ENCODE results near the gene MYORG. TPM values are rescaled to one million over a fixed set of nuclear protein-coding genes. Genes with fewer than 3 reads are reported as not detected.

Gene MYORG
- total and polyA plus RNA-seq, 10 of the 15 experiments (the other 5 are each of a cell fraction or from before 2014, with no cell fraction given), result 0.05 to 0.36 (median 0.10) TPM; not detected in 1

DNA sequence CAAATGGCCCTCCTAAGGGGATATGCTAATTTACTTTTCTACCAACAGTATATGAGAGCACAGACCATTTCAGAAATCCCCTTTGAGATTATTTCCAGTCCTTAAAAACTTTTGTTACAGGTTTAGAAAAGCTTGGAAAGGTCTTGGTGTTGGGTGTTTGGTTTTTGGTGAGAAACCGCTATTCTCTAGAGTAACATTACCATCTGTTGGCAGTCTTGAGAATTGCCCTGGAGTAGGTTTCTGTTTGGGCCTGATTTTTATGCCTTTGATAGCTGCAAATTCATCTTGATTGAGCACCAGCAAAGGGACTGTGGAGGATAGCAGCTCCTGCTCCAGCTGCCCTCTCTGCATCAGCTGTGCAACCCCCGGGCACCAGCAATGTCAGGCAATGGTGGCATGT is 39.3 kb downstream of the MYORG start:
- no peak overlapping the region for H3K9ac ChIP-seq (ENCODE audit: control insufficient read depth, insufficient read depth, low read length)
- ChIA-PET POLR2A (no interaction called here), CTCF (interaction anchor here (1.2 to 8.1 kb wide), 2 partner anchors 40 to 84 kb away, joined by 4 to 134 read pairs; partner anchors contain the start of gene MYORG), RAD21 (ENCODE audit: unreplicated experiment) (no interaction called here), SMC1A (ENCODE audit: uncharacterized antibody, unreplicated experiment) (no interaction called here)
- H3K4me2 ChIP-seq (ENCODE audit: control insufficient read depth, insufficient read depth), result no peak overlapping the region
- no peak for TF ChIP-seq EED (IDR thresholded peaks at IDR 0.05; ENCODE audit: low read depth)
- TF ChIP-seq RAD21 (IDR thresholded peaks at IDR 0.05; ENCODE audit: insufficient read depth, low read depth, low read length), result 0 out of 2 replicates have a peak, but pooled peaks have one; percentile 11
- no TSS peak for BruUV-seq (replicated peaks)
- FAIRE-seq (no peak), ATAC-seq (no peak), DNase-seq (ENCODE audit: low read depth, low spot score) (no peak)
- 100% methylated on average over 2 of the region's 2 CpGs for WGBS (ENCODE audit: insufficient coverage, insufficient replicate concordance, low lambda C conversion rate, missing lambda C conversion rate)
- H3K79me2 ChIP-seq (ENCODE audit: control insufficient read depth, insufficient read depth, low read length), result no peaks in the 10 kb centered on the region; the same call in 1 of the 2 replicates
- H2AFZ ChIP-seq (ENCODE audit: control insufficient read depth, low read depth, low read length), result no peak overlapping the region
- in situ Hi-C loops (cut with MboI) (no loop called here), intact Hi-C loops (cut with micrococcal nuclease; ENCODE audit: unreplicated experiment) (no loop called here)
- H3K27ac ChIP-seq (ENCODE audit: control insufficient read depth, insufficient read depth), result no peak overlapping the region
- H3K27me3 ChIP-seq (replicated peaks in 1 of 2; ENCODE audit: control insufficient read depth in 2 of 2, insufficient read depth in 2 of 2, low read length in 1 of 2), result no peaks in the 10 kb centered on the region
- H3K36me3 ChIP-seq (ENCODE audit: control insufficient read depth in 2 of 2, insufficient read depth in 2 of 2, low read length in 1 of 2), result peaks cover 4 to 16% of the 10 kb centered on the region in 2 experiments; a peak in 3 of 4 replicates
- no peaks in the 10 kb centered on the region for H4K20me1 ChIP-seq (ENCODE audit: control insufficient read depth, insufficient read depth)
- H3K4me3 ChIP-seq, result no peak overlapping the region
- H3K4me1 ChIP-seq (ENCODE audit: control insufficient read depth, insufficient read depth, low read length), result no peaks in the 10 kb centered on the region
- no peaks in the 10 kb centered on the region for H3K9me3 ChIP-seq (replicated peaks; ENCODE audit: control insufficient read depth, insufficient read depth, low read length)

GRCh38 chr9:34335376-34335775 is 41.3 kb downstream of the MYORG start:
- WGBS (ENCODE audit: insufficient coverage, insufficient replicate concordance, low lambda C conversion rate, missing lambda C conversion rate), result 95% methylated on average over 4 of the region's 4 CpGs
- no TSS peak for BruUV-seq (replicated peaks)
- H3K36me3 ChIP-seq (ENCODE audit: control insufficient read depth in 2 of 2, insufficient read depth in 2 of 2, low read length in 1 of 2), result peaks cover 3 to 11% of the 10 kb centered on the region in 2 experiments; a peak in 3 of 4 replicates
- RAD21 ChIA-PET (ENCODE audit: unreplicated experiment), result interaction anchor here (0.7 to 1.8 kb wide), 2 partner anchors 44 to 80 kb away, joined by 4 to 6 read pairs; no protein-coding TSS in a partner anchor
- H3K4me3 ChIP-seq, result no peak overlapping the region
- in situ Hi-C loops (cut with MboI), result no loop called here
- DNase-seq (ENCODE audit: low read depth, low spot score) (no peak), ATAC-seq (no peak), FAIRE-seq (no peak)
- no peaks in the 10 kb centered on the region; the same call in 1 of the 2 replicates for H3K4me1 ChIP-seq (ENCODE audit: control insufficient read depth, insufficient read depth, low read length)
- TF ChIP-seq MTA2 (IDR thresholded peaks at IDR 0.05; ENCODE audit: low read depth) (no peak), MTA3 (IDR thresholded peaks at IDR 0.05; ENCODE audit: borderline replicate concordance, low read length) (no peak), CBX5 (IDR thresholded peaks at IDR 0.05; ENCODE audit: low read depth) (no peak)
- H4K20me1 ChIP-seq (ENCODE audit: control insufficient read depth, insufficient read depth), result no peaks in the 10 kb centered on the region
- H3K4me2 ChIP-seq (ENCODE audit: control insufficient read depth, insufficient read depth), result no peak overlapping the region
- H3K79me2 ChIP-seq (ENCODE audit: control insufficient read depth, insufficient read depth, low read length), result peaks cover 1% of the 10 kb centered on the region; the same call in 1 of the 2 replicates
- SMC1A ChIA-PET (ENCODE audit: uncharacterized antibody, unreplicated experiment), result interaction anchor here (1.0 to 6.4 kb wide), 2 partner anchors 42 to 262 kb away, joined by 3 to 73 read pairs; partner anchors contain the start of gene MYORG
- H3K9ac ChIP-seq (ENCODE audit: control insufficient read depth, insufficient read depth, low read length), result no peak overlapping the region
- H2AFZ ChIP-seq (ENCODE audit: control insufficient read depth, low read depth, low read length), result no peak overlapping the region
- intact Hi-C loops (cut with micrococcal nuclease; ENCODE audit: unreplicated experiment), result no loop called here
- H3K27me3 ChIP-seq (replicated peaks in 1 of 2; ENCODE audit: control insufficient read depth in 2 of 2, insufficient read depth in 2 of 2, low read length in 1 of 2), result no peaks in the 10 kb centered on the region
- no peaks in the 10 kb centered on the region for H3K9me3 ChIP-seq (replicated peaks; ENCODE audit: control insufficient read depth, insufficient read depth, low read length)
- CTCF ChIA-PET, result interaction anchor here (0.9 to 8.1 kb wide), 8 partner anchors 12 to 521 kb away, joined by 3 to 134 read pairs (median 4); partner anchors contain the start of gene MYORG
- H3K27ac ChIP-seq (ENCODE audit: control insufficient read depth, insufficient read depth), result no peak overlapping the region
- POLR2A ChIA-PET, result interaction anchor here (0.6 kb wide), 1 partner anchor 1918 kb away, joined by 3 read pairs; no protein-coding TSS in a partner anchor

Data from GM12878 (cell line).